NCI-H2196 (cell line): ENCODE results near the gene CDH13.

Source experiments
- DNase-seq: peaks from one replicate; lab custom pipeline; 2025; ENCODE audit not compliant: unreplicated experiment; lab: John Stamatoyannopoulos, UW

The CDH13 gene

DNA sequence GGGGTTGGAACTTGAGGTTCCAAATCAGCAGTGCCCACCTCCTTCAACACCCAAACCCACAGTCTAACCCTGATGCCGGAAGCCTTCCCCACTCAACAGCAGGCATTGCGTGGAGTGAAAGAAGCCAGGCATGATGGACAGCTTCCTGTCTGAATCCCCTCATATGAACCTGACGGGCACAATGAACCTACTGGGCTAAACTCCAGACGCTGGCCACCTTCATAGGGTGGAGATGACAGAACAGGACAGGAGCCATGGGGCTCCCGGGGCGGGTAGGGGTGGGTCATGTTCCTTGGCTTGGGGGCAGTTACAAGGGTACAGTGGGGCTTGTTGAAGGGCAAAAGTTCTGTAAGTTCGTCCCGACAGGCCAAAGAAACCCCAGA, 1180.5 kb downstream of the CDH13 start:
- no peak for DNase-seq

DNA sequence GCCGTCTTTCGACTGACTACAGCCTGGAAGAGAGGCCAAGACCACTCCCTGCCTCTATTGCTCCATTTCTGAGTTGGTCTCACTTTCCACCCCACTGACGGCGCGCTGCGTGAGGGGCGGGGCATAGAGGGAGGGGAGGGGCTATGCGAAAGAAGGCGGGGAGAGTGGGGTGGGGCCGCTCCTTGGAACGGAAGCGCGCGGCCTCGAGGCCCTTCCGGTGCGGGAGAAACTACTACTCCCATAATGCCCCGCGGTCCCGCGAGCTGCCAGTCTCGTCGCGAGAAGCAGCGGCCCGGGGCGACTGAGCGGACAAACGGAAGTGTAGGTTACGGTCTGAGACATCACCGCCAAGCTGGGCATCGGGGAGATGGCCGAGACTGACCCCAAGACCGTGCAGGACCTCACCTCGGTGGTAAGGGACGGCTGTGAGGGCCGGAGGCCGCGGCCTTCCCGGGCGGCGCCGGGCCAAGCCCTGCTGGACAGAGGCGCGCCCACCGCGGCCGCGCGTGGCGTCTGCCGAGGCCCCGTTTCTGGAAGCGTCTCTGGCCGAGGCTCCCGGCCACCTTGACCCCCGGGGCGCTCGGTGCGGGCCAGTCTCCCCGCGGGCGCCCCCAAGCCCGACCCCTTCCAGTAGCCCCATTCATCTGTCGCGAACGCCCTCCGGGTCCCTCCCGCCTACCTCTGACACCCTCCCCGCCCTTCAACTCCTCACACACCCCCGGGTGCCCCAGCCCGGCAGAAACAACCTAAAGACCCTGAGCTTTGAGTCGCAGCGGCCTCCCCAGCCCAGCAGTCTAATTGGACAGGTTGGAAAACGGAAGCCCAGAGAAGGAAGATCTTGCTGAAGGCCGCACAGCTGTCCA, 1181.2 kb downstream of the CDH13 start, which contains the start of gene HSBP1:
TSS of gene HSBP1 (plus strand) at position 269 of the 863 bp plus-strand sequence. CDS start at position 368, 99 bp downstream.
- DNase-seq: peak; percentile 78

DNA sequence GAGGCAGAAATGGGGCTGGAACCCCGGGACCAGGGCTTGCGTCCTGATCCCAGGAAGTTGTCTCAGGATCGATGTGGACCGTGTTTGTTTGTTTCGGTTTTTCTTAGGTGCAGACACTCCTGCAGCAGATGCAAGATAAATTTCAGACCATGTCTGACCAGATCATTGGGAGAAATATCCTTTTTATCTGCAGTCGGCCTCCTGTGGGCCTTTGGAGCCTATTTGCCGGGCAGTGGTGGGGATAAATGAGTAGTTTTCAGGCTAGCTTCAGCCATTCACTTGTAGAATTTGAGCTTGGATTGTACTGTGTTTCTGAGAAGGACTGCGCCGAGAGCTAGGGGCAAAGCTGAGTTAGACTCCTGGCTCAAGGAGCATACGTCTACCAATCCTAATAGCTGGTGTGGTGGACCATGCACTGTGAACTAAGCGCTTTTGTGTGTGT, 1181.8 kb downstream of the CDH13 start:
- no peak for DNase-seq

DNA sequence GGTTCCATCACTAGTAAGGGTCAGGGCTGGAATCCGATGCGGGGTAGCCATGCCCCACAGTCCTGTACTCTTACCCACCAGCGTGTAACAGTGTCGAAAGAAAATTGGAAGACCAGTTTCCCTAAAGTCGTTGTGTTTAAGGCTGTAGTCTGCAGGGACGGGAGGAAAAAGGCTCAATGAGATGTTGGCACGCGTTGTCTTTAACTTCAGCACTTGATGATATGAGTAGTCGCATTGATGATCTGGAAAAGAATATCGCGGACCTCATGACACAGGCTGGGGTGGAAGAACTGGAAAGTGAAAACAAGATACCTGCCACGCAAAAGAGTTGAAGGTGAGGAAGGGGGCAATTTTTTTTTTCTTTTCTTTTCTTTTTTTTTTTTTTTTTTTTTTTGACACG, 1182.3 kb downstream of the CDH13 start:
- DNase-seq: no peak

DNA sequence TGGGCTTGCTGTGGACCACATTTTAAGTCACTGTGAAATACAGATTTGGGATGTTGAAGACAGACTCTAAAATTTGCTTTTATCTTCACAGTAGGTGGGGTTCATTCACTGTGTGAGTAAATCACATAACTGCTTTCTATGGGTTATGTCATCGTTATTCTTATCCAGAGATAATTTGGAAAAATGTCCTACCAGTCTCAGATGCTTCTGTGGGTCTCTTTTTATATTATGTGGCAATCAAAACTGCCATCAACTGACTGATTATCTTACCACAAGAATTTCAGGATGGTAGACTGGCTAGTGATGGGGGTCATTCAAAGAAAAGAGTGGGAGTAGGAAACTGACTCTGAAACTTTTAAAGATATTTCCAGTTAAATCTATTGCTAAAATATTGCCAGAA, 1184.1 kb downstream of the CDH13 start:
- DNase-seq: no peak

DNA sequence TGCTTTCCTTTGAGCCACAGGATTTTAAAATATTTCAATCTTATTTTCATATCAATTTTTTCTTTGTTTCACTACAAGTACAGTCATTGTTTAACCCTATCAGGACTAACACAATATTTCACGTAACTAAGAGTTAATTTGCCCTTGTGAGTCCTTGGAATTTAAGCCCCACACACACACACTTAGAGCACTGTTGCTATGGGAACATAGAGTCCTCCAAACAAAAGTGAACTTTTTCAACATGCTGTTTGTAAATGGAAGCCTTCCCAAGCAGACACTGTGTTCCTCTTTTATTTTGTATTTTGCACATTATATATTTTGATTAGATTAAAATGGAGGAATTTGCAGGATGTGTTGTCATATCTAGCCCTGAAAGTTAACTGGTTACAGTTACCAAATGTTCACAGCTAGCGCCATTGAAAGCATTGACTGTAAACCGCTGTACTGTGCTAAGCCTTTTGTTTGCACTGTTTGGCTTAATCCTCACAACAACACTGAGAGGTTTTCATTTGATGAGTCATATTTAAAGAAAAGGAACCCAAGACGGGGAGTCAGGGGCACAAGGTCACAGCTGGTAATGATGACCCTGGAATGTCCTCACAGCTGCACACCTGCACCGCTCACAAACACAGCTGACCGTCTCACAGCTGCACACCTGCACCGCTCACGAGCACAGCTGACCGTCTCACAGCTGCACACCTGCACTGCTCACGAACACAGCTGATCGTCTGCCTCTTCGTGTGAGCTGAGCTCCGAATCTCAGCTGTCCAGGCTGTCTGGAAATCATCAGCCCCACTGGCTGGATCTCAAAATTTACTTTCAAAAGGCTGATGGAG, 1187.3 kb downstream of the CDH13 start:
- DNase-seq: peak; percentile 62

DNA sequence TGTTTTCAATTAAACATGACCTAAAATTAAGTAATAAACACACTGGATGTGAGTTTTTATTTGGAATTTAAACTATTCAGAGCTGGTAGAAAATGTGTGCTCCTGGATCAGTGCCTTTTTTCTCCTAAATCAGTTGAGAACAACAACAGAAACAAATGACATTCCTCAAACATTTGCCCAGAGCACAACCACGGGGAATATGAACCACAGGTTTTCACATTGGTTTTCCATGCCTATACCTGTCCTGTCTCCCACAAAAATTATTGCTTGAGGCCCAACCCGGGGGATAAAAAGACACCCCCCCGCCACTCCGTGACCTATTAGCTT, 1187.9 kb downstream of the CDH13 start:
- no peak for DNase-seq

DNA sequence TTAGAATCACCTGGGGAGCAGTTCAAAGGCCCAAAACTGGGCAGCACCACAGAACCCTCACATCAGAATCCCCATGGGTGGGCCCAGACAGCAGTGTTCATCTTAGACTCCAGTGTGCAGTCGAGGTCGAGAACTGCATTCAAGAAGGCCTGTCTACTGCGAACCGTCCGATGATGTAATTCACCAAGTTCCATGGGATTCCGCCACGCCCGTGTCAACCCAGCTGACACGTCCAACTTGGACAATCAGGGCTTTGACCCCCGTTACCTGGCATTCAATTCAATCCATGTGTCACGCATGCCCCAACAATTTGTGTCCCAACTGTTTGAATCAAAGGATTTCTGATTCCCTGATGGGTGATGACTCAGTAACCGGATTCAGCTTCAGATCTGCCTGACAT, 1190.3 kb downstream of the CDH13 start:
- DNase-seq: no peak

DNA sequence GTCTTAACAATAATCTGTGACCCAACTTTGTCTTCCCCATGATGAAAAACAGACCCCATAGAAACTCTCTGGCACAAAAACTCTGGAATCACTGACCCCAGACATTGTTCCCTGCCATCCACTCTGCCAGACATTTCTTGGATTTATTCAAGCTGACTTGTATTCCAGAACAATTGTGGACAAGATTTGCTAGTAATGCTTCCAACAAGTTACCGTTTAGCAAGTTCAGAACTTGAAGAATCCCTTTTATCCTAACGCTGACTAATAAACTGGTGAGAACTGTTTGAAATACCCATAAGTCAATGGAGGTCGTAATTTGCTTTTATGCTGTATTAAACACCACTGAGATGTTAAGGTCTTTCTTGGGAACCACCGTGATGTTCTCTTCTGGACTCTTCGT, 1191.5 kb downstream of the CDH13 start:
- DNase-seq: no peak

DNA sequence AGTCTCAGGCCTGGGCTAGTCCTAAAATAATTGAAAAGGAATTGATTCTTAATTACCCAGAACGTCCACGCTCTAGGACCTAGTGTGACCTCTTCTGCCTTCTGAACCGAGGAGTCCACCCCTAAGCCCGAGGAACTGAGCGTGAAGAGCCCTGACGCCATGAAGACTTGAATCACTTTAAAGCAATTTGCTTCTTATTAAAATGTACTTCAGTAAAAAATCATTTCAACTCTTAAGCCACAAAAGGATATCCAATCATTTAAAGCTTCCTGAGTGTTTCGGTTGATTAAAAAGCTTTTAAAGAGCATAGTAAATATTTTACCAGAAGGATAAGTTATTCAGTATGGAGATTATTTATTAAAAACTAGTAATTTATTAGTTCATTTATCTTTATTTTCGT, 1192.6 kb downstream of the CDH13 start:
- DNase-seq: no peak

DNA sequence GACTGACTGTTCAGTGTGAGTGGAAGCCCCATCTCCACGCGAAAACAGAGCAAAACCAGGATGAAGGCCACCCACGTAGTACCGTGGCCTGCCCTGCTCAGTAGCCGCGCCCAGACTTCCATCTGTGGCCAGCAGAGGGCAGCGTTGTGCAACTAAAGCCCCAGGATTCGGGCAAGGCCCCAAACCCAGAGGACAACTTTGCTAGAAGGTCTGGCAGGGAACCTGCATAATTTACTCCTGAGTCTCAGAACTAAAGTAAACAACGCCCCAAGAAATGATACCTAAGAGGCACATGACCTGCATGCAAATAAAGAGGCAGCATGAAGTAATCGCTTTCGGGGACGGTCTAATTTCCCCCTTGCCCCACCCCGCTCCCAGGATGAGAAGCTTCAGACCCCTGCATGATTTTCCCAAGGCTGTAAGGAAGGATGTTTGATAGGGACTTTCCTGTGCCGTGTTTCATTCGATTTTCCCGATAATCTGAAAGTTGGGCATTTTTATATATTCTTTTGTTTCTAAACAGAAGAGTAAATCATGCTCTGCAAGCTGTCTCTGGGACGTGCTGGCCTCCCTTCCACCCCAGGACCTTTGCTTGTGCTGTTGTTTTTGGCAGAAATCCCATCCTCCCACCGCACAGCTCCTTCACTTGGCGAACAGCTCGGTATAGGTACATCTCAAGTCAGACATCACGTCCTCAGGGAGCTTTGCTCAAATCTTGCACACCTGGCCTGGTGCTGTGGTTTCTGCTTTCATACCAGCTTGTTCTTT, 1199.6 kb downstream of the CDH13 start:
- peak; percentile 69 for DNase-seq

DNA sequence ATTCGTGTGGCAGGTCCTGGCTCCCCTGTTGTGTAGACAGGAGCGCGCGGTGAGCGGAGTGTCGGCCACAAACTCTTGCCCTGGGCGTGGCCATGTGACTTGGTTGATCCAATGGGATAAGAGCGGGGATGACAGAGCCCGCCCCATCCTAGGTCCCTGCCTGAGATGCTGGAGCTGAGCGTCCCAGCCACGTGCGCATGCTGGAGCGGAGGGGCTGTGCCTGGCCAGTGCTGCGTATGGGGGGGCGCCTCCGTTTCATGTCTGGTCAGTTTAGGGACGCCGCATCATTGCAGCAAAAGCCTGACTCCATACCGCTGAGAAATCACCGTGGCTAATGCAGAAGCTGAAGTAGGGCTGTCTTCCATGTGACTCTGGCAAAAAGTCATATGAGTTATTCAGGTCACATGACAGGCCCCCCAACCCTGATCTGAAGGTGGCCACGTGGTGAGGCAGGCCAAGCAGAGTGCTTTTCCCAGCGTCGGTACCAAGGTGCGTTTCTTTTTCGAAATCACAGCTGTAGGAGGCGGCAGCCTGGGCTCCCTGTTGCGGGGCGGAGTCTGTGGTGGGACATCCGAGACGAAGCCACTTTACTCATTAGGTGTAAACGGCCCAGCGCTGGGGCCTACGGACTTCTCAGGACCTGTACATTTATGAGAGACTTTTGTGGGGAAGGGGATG, 1203.5 kb downstream of the CDH13 start:
- no peak for DNase-seq

DNA sequence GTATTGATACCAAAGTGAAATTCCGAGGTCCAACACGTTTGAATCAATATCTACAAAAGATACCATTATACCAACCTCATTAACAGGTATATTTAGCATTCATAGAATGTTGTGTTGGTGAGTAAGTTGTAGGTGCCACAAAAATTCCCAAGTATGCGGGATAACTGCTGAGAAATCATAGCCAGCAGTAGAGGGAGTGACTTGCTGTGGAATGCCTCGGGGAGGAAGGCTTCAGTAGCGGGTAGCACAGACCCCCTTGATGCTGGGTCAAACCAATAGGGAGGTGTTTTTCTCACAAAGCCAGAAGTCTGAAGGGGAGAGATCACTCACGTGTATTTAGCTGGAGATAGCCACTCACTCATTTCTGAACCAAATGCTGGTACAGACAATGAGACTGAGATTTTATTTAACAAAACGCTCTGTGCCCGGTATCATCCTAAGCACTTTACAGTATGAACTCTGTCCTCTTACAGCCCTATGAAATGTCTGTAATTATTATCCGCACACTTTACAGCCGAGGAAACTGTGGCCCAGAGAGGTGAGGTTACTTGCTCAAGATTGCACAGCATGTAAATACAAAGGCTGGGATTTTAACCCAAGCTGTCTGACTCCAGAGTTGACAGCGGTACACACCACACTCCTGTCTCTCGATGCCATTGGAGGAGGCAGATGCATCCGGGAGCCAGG, 1204.1 kb downstream of the CDH13 start:
- DNase-seq: no peak

DNA sequence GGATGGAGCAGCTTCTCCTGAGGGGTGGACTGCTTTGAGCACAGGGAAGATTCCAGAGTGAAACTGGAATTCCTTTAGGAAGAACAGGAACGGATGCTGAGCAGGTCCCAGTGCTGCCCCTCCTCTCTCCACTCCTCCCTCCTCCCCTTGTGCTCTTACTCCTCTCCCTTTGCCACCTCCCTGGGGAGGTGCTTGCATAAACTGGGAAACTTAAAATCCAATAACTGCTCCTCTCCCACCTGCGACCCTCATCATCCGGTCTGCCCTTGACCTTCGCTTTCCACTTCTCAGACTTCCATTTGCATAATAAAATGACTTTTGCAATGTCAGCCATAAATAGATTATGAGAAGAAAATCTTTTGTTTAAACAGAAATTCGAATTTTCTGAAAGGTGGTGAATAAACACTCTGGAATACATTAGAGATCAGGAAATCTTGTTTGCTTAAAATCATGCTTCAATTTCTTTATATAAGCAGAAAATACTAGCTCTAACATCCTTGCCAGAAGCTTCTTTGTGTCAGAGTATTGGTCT, 1204.8 kb downstream of the CDH13 start:
- DNase-seq: no peak

DNA sequence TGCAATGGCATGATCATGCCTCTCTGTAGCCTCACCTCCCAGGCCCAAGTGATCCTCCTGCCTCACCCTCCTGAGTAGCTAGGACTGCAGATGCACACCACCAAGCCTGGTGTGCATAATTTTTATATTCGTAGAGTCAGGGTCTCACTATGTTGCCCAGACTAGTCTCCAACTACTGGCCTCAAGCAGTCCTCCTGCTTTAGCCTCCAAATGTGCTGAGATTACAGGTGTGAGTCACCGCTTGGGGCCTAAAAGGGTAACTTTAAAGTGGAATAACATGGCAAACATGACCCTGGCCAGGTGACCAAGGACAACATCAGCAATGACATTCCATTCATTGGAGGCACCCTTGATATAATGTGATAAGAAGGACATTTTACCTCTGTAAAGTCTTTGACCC, 1207.2 kb downstream of the CDH13 start:
- DNase-seq: no peak

DNA sequence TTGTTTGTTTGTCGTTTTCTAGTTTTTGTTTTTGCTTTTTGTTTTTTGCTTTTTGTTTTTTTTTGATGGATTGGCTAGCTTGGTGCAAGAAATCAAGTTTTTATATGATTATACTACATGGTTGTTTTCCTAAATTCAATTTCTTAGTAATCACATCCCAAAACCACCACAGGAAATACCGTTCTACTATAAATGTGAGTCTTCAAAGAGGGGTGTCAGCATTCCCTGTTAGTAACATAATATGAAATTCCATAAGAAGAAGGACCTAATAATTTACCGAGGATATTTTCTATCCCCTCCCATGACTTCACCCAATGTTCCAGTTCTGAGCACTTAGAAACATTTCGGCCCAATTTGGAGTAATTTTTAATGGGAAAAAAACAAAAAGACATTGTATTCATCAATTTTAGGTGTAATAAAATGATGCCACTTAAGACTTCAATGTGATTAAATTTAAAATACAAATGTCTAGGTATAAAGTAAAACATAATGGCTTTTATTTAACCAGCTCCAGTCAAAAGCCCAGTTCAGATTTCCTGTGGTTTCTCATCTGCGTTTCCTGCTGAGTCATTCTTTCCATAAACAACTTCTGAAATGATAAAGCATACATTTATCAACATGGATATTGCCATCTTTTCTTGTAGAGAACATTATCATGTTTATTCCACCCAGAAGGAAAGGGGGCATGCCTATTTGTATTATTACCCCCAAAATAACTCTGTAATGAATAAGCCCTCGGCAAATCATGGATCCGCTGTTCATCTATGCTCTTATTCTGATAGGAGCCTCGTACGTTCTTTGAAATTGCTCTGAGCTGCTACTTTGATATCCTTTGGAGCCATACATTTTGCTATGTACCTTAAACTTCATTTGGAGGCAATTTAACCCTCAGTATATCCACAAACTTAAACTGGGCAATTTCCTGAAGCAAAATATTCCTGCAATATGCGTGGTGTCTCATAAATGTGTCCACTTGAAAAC, 1209.1 kb downstream of the CDH13 start:
- DNase-seq: peak; percentile 34

DNA sequence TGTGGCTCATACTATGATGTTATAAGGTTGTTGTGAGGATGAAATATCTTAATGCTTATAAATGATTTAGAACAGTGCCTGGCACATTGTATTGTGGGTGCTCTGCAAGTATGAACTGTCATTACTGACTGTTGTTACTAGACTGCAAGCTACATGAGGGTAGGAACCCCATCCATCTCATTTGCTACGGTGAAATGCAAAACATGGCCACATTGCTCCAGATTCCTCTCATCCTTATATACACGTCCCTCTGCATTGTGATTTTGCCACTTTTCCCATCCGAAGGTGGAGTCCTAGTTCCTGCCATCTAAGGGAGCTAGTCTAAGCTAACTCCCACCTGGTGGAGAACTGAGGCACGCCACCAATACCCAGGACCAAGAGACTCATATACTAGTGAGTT, 1210.8 kb downstream of the CDH13 start:
- DNase-seq: no peak

DNA sequence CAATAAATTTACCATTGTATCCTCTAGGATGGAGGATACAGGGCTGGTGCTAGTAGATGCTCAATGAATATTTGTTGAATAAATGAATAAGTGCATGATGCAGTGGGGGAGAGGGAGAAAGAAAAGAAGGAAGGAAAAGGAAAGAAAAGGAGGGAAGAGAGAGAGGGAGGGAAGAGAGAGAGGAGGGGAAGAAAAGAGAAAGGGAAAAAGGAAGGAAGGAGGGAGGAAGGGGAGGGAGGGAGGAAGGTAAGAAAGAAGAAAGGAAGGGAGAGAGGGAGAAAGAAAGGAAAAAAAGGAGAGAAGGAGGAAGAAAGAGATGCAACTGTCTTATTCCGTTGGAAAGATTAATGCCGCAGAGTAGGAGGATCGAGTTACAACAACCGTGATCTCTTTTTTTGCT, 1211.4 kb downstream of the CDH13 start:
- DNase-seq: no peak

DNA sequence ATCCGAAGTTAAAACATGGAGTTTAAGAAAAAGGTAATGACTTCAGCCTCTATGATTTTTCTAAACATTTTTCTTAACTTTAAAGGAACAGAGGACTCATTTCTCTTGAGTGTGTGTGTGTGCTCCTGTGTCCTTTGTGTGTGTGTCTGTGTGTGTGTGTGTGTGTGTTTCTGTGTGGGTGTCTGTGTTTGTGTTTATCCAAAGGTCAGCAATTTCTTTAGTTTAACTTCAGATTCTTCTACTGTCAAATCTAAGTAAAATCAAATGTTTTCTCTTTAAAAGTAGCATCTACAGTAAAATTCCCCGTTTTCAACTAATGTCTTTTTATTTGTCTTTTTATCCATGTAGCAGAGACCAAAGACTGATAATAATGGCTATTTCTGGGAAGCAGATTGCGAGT, 1212.8 kb downstream of the CDH13 start:
- no peak for DNase-seq
